ENCODE data around the gene SLC19A1.

Gene SLC19A1

DNA sequence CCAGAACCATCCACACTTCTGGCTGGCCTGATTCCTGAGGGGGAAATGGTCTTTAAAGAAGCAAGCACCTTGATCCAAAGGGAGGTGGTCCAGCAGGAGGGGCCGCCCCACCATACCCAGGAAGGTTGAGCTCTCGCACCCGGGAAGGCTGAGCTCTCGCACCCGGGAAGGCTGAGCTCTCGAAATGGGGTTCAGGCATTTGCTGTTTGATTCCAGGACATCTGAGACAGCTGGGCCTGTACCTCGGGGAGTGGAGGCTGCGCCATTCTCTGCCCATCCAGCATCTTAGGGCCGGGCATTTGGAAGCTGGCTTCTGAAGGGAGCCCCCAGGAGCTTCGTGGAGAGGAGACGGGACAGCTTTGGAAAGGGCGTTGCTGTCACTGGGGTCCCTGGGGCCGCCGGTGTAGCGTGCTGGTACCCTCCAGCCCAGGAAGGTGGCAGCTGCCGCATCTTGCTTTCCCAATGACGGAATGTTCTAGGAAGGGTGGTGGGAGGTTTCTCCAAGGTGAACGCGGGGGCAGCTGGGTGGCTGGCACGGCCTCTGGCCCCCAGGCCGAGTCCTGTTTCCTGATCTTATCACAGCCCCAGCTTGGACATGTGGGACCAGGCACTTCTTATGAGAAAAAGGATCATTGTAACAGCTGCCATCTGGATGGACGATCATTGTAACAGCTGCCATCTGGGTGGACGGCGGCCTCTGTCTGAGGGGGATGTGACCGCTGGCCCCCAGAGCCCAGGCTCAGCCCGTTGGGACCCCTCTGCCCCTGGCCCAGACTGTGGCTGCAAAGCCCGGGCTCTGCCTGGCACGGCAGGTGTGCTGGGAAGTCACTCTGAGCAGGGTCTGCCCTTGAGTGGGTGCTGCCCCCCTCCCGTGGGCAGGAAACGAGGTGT lies 75.7 kb downstream of the SLC19A1 start:
- no peak for DNase-seq (ENCODE audit: low read depth)

DNA sequence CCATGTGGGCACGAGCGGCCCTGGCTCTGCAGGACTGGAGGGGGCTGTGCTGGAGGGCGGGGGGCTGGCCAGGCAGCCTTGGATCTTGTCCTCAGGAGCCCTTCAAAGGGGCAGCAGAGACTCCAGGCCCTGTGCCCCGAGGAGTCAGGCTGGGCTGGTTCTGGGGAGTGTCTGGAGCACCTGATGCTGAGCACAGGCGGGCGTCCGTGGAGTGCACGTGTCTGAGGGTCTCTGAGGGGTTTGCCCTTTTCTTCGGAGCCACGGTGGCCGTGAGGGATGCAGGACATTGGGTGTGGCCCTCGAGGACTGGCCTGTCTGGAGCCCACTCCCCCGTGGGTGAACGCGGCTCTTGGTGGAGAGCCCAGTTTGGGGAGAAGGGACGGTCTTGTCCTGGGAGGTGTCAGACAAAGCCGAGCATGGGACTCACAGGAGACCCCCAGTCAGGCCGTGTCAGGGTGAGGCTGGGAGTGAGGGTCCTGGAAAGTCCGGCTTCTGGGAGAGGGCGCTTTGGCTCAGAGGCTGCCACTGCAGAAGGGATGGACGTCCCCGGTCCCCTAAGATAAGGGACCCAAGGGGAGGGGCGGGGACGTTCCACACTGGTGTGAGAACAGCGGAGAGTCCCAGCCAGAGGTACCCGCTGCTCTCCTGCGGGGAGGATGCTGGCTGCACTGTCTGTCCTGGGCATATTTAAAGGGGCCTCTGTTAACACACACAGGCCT lies 76.5 kb downstream of the SLC19A1 start:
- DNase-seq (ENCODE audit: low read depth) = no peak

DNA sequence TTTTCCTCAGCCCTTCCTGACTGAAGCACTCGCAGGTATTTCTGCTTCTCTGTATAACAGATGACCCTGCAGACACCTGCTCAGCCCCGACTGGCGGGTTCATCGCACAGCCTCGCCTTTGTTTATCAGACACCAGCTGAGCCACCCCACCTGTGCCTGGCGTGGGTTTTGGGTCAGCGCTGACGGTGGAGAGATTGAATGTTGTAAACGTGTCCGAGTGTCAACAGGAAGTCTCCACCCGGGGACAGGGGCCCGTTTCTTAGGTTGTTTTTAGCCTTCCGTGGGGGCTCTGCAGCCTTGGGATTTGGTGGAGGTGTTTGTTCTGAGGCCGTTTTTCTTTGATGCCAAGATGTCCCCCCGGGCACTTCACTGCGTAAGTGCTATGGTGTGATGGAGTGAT lies 77.1 kb downstream of the SLC19A1 start:
- no peak for DNase-seq (ENCODE audit: low read depth)

DNA sequence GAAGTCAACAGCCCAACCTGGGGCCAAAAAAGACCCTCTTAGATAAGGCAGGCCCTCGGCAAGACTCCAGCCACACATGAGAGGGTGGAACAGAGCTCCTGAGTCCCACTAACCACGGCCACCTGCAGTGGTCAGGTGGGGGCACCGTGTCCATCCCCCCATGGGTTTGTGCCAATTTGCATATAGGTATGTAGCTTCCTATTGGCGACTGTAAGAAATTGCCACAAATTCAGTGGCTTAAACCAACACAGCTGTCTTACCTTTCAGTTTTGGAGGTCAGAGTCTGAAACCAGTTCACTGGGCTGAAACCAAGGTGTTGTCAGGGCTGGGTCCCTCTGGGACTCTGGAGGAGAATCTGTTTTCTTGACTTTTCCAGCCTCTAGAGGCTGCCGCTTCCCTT lies 77.9 kb downstream of the SLC19A1 start:
- DNase-seq (ENCODE audit: low read depth) = no peak

DNA sequence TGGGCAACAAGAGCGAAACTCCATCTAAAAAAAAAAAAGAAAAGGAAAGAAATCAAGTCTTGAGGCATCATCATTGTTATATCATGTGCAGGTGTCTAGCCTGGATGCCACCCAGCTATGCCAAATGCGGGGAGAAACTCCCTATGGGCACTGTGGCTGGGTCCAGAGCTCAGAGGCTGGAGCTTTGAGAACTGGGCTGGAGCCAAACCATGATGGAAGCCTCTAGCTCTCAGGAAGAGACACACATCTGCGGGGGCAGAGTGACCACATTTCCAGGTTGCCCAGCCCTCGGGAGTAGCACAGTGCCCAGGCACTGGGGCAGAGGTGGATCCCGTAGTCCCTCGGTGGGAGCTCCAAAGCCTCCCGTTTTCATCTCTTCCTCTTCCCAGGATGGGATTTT lies 78.4 kb downstream of the SLC19A1 start:
- DNase-seq (ENCODE audit: low read depth) = no peak

DNA sequence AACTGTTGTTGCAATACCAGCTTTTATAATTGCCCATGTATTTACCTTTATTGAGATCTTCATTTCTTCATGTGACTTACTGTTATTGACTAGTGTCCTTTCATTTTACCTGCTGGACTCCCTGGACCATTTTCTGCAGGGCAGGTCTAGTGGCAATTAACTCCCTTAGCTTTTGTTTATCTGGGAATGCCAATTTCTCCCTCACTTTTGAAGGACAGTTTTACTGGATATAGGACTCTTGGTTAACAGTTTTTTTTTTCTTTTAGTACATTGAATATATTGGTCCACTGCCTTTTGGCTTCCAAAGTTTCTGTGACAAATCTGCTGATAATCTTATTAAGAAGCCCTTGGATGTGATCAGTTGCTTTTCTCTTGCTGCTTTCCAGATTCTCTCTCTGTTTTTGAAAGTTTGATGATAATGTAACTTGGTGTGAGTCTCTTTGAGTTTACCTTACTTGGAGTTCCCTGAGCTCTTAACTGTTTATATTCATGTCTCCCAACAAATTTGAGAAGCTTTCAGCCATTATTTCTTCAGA lies 80.4 kb downstream of the SLC19A1 start:
- no peak for DNase-seq (ENCODE audit: low read depth)

DNA sequence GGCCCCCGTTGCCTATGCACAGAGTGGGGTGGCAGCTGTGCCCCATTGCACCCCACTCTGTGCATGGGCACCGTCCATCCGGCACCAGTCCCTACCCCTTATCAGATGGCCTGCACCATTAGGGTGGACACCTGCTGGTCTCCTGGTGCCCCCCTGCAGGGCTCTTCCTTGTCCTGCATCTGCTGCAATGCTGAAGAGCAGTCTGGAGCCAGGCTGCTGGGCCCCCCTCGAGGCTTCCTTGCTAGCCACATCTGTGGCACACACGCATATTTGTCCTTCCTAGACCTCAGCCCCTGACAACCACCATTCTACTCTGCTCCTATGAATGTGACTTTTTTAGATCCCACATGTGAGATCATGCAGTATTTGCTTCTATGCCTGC lies 80.9 kb downstream of the SLC19A1 start:
- no peak for DNase-seq (ENCODE audit: low read depth)

DNA sequence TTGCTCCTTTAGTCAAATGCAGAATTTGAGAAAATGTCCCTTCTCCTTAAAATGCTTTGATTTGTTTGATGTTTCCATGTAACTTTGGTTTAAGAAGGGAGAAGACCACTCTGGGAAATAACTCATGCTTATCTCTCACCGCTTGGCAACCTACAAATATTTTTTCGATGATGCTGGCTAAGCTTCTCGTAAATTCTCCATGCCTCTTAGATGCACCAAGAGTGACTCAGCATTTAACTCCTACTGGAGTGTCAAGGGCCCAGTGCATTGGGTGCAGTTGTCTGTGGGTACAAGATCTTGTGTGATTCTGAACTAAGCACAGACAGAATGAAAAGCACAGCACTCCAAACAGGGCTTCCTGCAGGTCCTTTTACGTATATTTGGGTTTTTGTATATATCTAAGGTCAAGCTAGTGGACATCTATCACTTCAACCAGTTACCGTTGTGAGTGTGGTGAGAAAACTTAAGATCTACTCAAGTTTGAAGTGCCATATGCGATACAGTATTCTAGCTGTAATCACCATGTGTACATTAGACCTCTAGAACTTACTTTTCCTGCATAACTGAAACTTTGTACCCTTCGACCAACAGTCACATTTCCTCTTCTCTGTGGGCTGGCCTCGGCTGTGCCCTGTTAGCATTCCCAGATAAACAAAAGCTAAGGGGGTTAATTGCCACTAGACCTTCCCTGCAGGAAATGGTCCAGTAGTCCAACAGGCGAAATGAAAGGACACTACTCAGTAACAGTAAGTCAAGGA lies 81.5 kb downstream of the SLC19A1 start:
- no peak for DNase-seq (ENCODE audit: low read depth)

DNA sequence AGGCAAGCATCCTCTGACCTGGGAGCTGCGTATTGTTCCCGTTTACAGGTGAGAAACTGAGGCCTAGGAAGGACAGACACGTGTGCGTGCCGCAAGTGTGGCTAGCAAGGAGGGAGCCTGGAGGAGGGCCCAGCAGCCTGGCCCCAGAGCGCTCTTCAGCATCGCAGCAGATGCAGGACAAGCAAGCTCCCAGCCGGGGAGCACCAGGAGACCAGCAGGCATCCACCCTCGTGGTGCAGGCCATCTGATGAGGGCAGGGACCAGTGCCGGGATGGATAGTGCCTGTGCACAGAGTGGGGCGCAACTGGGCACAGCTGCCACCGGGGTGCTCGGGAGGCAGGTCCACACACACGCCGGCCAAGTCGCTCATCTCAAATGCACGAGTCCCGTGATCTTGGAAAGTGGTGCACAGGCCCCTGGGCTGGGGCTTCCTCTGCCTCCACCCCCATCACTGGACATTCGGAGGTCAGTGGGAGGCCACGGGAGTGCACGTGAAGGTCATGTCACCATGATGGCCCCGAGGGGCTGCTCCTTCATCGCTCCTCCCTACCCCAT lies 82.2 kb downstream of the SLC19A1 start:
- DNase-seq (ENCODE audit: low read depth) = no peak

DNA sequence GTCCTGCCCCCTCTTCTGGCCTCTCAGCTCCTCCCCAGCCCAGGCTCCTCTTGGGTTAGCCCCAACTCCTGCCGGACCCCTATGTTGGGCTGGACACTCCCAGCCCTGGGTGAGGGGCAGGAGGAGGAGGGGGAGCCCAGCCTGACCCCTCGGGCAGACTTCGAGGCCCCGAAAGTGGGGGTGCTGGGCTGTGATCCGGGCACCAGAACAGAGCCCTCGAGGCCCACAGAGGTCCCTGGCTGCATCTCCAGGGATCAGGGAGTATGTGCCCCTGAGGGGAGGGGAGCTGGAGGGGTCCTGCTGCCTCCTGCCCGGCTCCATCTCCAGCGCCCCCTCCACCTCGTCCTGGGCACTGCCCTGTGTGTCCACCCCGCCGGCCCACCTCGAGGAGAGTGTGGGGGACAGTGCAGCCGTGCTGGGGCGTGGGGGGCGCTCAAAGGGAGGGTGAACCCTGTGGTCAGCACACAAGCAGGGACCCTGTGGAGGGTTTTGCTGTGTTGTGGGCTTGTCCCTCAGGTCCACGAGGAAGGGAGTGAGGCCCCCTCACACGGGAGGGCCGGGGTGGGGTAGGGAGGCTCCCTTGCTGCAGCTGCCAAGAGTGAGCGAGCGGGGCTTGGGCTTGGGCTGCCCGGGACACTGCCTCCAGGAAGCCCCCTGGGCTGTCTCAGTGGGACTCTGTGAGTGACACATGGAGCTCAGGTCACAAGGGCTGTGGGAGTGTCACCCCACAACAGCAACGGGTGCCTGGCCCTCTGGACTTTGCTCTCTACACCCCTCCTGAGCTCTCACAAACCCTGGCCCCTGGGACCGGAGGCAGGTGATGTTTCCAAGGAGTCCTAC lies 82.8 kb downstream of the SLC19A1 start:
- DNase-seq (ENCODE audit: low read depth) = no peak

DNA sequence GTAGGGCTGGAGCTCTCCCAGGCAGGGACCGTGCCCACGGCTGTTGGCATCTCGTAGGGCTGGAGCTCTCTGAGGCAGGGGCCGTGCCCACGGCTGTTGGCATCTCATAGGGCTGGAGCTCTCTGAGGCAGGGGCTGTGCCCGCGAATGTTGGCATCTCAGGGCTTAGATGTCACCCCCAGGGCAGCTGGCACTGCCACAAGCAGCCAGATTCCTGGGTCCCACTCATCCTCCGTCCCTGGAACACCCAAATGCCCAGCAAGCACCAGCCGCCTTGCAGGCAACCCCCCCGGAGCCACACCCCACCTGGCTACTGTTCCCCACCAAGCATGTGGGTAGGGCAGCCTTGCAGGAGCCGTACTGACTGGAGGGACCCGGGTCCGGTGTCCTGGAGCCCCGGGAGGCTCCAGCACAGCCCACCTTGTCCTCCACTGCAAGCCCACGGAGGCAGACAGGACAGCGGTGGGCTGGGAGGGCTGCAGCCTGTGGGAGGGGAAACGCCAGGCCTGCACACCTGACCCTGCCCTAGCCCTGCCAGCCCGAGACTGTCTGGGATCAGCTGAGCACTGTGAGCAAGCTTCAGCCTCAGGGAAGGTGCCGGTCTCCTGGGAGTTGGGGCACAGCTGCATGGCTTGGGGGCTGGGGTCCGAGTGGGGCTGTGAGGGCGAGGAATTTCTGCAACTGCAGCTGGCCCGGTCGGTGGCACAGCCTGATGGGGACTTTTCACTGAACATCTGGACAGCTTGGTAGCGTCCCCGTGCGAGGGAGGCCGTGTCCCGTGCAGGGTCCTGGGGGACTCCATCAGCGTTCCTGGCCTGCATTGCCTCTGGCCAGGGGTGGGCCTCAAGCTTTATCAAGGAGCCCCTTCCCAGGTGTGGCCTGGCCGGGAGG lies 83.7 kb downstream of the SLC19A1 start:
- no peak for DNase-seq (ENCODE audit: low read depth)

DNA sequence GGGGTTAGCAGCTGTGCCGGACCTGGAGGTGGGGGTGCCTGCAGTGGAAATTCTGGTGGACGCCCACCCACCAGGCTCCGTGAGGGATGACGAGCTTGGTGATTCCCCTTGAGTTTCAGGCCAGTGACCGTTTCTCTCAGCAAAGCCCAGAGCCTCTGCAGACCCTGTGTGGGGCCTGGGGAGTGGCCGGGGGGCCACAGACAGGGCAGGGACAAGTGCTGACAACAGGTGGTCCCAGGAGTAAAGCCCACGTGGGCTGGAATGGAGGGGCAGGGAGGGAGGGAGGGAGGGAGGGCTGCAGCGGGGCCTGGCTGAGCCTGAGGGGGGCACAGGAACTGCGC lies 84.4 kb downstream of the SLC19A1 start:
- no peak for DNase-seq (ENCODE audit: low read depth)

DNA sequence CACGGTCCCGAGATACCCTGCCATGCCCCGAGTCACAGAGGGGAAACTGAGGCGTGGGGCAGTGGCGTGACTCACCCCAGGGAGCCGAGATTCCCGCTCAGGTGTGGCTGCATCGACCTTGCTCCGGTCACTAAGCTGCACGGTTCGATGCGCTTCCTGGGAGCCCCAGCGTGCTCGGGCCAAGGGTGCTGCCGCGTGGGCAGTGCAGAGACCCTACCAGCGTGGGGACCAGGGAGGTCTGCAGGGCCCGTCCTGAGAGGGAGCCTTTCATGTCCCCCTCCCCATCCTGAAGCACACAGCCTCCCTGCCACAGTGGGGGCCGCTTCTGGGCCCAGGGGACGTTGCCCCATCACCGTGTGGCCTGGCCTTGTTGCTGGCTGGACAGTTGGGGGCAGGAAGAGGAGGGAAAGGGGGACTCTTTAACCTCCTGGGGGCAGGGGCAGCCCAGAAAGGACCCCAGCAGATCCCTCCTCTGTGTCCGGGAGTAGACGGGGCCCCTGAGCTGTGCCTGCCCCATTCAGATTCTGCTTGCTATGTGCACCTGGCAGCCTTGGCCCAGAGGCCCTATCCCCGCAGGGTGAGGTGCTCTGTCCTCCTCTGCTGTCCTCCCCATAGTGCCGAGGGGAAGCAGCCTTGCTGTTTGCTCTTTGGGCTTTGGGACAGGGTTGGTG lies 84.9 kb downstream of the SLC19A1 start:
- no peak for DNase-seq (ENCODE audit: low read depth)

DNA sequence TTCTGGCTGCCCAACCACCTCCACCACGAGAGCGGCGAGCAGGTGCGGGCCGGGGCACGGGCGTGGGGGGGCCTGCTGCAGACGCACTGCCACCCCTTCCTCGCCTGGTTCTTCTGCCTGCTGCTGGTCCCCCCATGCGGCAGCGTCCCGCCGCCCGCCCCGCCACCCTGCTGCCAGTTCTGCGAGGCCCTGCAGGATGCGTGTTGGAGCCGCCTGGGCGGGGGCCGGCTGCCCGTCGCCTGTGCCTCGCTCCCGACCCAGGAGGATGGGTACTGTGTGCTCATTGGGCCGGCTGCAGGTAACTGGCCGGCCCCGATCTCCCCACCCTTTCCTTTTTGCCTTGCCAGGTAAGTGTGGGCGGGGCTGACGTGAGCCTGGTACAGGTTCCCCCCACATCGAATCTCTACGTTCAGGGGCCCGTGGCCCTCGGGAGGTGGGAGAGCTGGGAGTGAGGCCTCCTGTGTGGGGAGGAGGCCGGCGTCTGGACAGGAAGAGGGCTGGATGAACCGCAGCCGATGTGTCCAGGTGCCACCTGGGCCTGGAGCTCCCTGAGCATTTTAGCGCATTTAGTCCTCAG lies 85.6 kb downstream of the SLC19A1 start:
- DNase-seq (ENCODE audit: low read depth) = no peak

DNA sequence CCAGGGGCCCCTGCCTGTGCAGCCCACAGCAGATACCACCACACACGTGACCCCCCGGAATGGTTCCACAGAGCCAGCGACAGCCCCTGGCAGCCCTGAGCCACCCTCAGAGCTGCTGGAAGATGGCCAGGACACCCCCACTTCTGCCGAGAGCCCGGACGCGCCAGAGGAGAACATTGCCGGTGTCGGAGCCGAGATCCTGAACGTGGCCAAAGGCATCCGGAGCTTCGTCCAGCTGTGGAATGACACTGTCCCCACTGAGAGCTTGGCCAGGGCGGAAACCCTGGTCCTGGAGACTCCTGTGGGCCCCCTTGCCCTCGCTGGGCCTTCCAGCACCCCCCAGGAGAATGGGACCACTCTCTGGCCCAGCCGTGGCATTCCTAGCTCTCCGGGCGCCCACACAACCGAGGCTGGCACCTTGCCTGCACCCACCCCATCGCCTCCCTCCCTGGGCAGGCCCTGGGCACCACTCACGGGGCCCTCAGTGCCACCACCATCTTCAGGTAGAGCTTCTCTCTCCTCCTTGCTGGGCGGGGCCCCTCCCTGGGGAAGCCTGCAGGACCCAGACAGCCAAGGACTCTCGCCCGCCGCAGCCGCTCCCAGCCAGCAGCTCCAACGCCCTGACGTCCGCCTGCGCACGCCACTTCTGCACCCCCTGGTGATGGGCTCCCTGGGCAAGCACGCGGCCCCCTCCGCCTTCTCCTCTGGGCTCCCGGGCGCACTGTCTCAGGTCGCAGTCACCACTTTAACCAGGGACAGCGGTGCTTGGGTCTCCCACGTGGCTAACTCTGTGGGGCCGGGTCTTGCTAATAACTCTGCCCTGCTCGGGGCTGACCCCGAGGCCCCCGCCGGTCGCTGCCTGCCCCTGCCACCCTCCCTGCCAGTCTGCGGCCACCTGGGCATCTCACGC lies 86.3 kb downstream of the SLC19A1 start:
- DNase-seq (ENCODE audit: low read depth) = no peak

DNA sequence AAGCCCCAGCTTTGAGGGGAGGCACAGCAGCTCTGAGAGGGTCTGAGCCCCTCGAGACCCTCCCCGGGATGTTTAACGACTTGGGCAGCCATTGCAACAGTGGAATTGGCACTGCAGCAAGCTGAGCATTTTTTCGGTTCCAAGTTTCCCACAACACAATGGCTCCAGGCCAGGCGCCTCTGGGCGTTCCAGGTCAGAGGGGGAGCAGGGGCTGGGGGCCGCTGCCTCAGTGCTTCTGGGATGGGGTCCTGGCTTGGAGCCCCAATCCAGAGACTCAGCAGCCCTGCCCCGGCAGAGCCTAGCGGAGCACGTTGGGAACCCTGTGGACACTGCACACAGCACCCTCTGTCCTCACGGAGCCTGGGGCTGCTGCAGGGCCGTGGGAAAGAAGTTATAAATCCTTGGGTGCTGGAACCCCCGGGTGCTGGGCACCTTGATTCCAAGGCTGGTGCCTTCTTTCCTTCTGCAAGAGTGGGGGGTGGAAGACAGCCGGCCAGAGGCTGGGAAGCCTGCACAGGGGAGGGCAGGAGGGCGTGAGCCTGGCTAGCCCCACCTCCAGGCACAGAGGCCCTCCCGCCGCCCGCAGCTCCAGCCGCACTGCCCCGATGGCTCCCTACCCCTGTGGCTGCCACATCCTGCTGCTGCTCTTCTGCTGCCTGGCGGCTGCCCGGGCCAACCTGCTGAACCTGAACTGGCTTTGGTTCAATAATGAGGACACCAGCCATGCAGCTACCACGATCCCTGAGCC lies 87.1 kb downstream of the SLC19A1 start:
- no peak for DNase-seq (ENCODE audit: low read depth)

DNA sequence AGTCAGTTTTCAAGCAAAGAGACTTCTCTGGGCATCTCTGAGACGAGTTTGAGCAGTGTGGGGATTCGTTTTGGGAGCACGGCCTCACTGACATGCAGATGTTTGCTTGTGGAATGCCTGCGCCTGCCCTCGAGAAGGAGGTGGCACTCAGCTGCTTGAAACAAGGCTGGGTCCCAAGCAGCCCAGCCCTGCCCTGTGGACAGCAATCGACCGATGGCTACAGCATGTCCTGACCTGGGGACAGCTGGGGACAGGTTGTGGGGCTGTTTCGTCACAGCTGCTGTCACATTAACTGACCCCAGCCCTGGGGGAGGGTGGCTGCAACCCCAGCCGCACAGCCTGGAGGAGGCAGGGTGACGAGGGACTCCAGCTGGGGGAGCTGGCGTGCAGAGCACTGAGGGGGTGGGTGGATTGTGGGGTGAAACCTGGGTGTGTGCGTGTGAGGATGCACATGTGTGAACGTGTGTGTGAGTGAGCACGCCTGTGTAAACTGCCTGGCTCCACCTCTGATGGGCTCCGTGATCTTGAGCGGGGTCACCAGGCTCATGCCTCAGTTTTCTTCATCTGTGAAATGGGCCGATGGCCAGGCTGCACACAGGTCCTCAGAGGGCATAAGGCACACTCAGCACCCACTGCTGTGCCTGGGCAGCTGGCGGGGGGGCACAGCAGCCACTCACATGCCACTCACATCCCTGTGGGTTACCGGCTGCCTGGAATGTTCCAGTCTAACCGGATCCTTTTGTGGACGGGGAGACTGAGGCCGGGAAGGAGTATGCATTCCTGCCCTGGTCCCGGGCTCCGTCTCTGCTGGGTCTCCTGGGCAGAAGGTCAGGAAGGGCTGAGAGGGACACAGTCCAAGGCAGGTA lies 87.9 kb downstream of the SLC19A1 start:
- DNase-seq (ENCODE audit: low read depth) = no peak
